GM12875 (cell line): ENCODE measurements around the gene SPSB1.

Experiments used
- H3K4me3 ChIP-seq: one replicate; pipeline ENCODE4 v1.5.1; 2011; ENCODE audit warnings: low read depth, low read length, control low read depth
- TF ChIP-seq, protein P1 (sequence below): IDR thresholded peaks from 2 replicates; pipeline ENCODE4 v1.5.1; 2011; ENCODE audit warnings: low read depth, mild to moderate bottlenecking, control low read depth, inconsistent platforms, low read length, moderate library complexity, borderline replicate concordance; ENCODE audit not compliant: insufficient read depth

SPSB1 gene

DNA sequence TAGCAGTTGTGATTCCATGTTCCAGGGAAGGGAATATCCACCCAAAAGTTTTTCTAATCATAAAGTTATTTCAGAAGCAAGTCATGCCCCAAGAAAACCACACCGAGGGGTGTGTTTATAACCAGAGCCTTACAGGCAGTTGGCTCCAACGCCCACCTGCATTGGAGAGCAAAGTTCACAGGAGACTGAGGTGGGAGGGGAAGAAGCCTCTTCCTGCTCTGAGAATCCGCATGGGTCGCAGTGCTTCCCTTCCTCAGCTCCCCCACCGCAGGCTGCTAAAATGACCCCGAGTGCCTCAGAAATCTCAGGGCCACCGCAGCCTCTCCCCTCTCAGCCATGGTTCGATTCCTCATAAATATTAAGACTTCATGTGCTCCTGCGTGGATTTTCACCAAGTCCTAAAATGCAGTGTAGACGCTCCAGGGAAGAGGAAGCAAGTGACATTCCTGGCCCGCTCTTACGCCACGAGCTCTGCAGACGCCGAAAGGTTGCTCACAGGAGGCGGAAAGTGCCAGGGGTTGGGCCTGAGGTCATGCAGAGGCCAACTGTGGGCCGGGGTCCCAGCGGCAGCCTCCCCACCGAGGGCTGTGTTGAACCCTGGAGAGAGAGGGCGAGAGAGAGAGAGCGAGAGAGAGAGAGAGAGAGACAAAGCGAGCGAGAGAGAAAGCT is 13.4 kb upstream of the SPSB1 start:
- TF ChIP-seq, protein P1, sequence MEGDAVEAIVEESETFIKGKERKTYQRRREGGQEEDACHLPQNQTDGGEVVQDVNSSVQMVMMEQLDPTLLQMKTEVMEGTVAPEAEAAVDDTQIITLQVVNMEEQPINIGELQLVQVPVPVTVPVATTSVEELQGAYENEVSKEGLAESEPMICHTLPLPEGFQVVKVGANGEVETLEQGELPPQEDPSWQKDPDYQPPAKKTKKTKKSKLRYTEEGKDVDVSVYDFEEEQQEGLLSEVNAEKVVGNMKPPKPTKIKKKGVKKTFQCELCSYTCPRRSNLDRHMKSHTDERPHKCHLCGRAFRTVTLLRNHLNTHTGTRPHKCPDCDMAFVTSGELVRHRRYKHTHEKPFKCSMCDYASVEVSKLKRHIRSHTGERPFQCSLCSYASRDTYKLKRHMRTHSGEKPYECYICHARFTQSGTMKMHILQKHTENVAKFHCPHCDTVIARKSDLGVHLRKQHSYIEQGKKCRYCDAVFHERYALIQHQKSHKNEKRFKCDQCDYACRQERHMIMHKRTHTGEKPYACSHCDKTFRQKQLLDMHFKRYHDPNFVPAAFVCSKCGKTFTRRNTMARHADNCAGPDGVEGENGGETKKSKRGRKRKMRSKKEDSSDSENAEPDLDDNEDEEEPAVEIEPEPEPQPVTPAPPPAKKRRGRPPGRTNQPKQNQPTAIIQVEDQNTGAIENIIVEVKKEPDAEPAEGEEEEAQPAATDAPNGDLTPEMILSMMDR, result no peak
- no peak overlapping the region for H3K4me3 ChIP-seq

DNA sequence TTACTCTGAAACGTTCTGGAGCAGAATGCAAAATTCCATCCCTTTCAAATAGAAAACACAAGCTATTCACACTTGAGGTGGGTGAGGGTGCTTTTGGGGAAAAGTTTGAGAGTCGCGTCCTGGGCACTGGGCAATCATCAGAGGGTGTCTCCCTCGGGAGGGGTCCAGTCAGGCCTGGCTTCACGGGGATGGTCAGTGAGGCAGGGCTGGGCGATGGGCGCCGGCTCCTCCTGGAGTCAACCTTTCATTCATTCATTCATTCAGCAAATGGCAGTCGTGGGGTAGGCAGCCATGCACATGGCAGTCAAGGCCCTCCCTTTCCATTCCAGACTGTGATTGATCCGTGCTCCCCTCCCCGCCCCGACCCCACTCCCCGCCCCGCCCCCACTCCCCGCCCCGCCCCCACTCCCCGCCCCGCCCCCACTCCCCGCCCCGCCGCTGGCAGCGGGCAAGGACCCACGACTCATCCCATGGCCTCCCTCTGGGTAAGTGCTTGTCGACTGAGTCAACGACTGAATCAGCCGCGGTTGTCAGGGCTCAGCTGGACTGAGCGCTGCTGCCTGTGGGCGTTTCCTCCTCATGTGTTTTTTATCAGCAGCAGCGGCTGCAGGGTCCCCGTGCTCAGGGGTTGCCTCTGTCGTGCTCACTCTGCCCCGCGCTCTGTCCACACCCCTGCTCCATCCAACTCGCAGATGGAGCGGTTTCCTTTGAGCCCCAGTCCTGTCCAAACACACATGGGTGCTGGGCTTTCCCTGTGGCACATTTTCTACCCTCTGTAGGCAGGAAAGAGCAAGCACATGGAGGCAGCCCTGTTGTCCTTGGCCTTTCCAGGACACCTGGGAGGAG is 12.5 kb upstream of the SPSB1 start:
- TF ChIP-seq, protein P1, result no peak
- H3K4me3 ChIP-seq, result no peak overlapping the region

DNA sequence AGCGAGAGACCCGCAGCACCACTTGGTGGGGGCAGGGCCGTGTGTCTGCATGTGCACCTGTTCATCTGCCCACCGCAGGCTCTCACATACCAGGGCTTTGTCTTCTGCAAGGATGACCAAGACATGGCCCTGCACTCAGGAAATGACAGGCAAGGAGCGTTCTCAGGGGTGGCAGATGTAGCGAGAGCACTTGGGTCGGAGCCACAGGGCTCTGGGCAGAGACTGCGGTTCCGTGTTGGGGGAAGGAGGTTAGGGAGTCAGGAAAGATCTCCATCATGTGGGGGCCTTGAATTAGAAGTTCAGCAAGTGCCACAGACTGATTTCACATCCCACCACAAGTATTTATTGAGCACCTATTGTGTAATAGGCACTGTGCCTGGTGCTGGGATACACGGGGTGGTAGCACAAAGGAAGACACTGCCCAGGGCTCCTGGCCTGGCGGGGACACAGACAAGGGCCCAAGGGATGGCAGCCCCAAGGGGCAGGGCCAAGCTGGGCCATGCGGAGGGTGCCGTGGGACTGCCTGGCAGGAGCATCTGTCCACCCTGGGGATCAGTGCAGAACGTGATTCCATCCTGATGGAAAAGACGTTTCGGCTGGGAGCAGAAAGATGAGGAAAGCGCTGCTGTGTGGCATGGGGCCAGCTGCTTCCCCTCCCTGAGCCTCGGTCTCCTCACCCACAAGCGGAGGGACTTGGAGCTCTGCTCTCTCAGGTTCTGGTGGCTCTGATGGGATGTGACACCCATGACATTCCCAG is 11.4 kb upstream of the SPSB1 start:
- TF ChIP-seq, protein P1, result no peak

DNA sequence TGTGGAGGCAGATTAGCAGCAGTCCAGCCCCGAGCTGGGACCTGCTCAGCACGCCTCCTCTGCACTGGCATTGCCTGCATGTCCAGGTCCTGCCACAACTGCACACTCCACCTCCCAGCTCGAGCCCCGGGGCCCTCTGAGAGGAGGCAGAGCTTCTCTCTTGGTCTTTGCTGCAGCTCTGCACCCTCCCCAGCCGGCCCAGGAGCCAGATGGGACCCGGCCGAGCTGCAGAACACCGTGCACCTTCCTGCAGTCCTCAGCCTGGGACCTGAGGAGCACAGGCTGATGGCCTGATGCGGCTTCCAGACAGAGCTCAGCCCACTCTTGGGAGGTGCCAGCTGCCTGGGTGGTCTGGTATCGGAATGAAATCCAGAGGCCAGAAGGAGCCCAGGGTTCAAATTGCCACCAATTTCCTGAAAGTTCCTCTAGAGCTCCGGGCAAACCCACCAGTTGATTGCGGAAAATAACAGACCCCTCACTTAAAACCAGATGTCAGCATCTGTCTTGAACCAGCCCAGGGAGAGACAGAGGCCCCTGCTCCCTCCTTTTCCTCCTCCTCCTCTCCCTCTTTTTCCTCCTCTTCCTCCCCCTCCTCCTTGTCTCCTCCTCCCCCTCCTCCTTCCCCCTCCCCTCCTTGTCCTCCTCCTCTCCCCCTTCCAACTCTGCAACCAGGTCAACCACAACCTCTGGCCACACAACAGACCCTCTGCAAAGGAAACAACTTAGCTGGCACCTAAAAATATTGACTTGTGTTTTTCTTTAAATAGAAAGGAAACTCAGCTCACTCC is 10.6 kb upstream of the SPSB1 start:
- no peak overlapping the region for H3K4me3 ChIP-seq
- TF ChIP-seq, protein P1, result no peak

More for the DNA sequence above, 11.4 kb upstream of the SPSB1 start:
- H3K4me3 ChIP-seq, result no peak overlapping the region

DNA sequence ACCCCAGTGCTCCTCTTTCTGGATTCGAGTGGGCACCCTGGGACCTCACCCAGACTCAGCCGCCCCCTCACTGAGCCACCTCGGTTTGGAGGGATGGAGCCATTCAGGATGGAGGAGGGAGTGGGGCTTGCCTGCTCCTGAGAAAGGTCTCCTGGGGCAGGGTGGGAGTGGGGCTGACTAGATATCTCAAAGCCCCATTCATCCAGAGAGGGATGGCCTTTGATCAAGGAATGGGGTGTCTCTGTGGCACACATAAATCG is 10.1 kb upstream of the SPSB1 start:
- no peak overlapping the region for H3K4me3 ChIP-seq
- TF ChIP-seq, protein P1, result no peak

DNA sequence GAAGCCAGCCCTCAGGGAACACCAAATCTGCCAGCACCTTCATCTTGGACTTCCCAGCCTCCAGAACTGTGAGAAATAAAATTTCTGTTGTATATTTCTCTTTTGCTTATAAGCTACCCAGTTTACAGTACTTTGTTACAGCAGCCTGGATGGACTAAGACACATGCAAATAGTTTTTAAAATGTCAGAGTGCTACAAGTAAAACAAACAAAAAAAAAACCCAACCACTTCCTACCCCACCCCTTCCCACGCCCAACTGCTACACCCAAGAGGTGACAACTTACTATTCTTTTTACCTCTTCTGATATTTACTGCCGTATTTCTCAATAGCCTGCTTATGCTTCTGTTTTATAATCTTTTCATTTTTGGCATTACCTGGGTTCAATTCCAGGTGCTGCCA is 8.6 kb upstream of the SPSB1 start:
- no peak overlapping the region for H3K4me3 ChIP-seq
- TF ChIP-seq, protein P1, result no peak
